NCI-H146 treated with DMSO at 0.1 percent for 48 hours (cell line): ENCODE measurements around the gene ARHGAP22.

Experiments used
- DNase-seq: peaks from one replicate; lab custom pipeline; 2025; ENCODE audit not compliant: unreplicated experiment; lab: John Stamatoyannopoulos, UW

ARHGAP22 gene

GRCh38 chr10:48589266-48589665 is 15.6 kb downstream of the ARHGAP22 start:
- no peak for DNase-seq

- no peak for DNase-seq
Observed at GRCh38 chr10:48587819-48588218, 17.1 kb downstream of the ARHGAP22 start.

- no peak for DNase-seq
Observed at GRCh38 chr10:48587101-48587500, 17.8 kb downstream of the ARHGAP22 start.

GRCh38 chr10:48582970-48583369 is 21.9 kb downstream of the ARHGAP22 start:
- DNase-seq = no peak

GRCh38 chr10:48580236-48580635 is 24.6 kb downstream of the ARHGAP22 start:
- no peak for DNase-seq

- no peak for DNase-seq
Observed at GRCh38 chr10:48579251-48579960, 25.5 kb downstream of the ARHGAP22 start.

- DNase-seq = no peak
Observed at GRCh38 chr10:48577158-48577557, 27.7 kb downstream of the ARHGAP22 start.

GRCh38 chr10:48576501-48576900 is 28.4 kb downstream of the ARHGAP22 start:
- DNase-seq = no peak

- DNase-seq = no peak
Observed at GRCh38 chr10:48575901-48576300, 29.0 kb downstream of the ARHGAP22 start.

GRCh38 chr10:48574817-48575380 is 30.0 kb downstream of the ARHGAP22 start:
- no peak for DNase-seq

- DNase-seq = no peak
Observed at GRCh38 chr10:48574322-48574796, 30.5 kb downstream of the ARHGAP22 start.

- DNase-seq = no peak
Observed at GRCh38 chr10:48573045-48573444, 31.8 kb downstream of the ARHGAP22 start.

- no peak for DNase-seq
Observed at GRCh38 chr10:48572414-48572813, 32.5 kb downstream of the ARHGAP22 start.

- no peak for DNase-seq
Observed at GRCh38 chr10:48568546-48568945, 36.3 kb downstream of the ARHGAP22 start.

- no peak for DNase-seq
Observed at GRCh38 chr10:48568131-48568530, 36.7 kb downstream of the ARHGAP22 start.

GRCh38 chr10:48567346-48567745 is 37.5 kb downstream of the ARHGAP22 start:
- no peak for DNase-seq

- DNase-seq = no peak
Observed at GRCh38 chr10:48564466-48565160, 40.3 kb downstream of the ARHGAP22 start.

- no peak for DNase-seq
Observed at GRCh38 chr10:48557511-48558123, 47.3 kb downstream of the ARHGAP22 start.

- no peak for DNase-seq
Observed at GRCh38 chr10:48556713-48557112, 48.2 kb downstream of the ARHGAP22 start.

GRCh38 chr10:48556065-48556464 is 48.8 kb downstream of the ARHGAP22 start:
- no peak for DNase-seq

- DNase-seq = no peak
Observed at GRCh38 chr10:48555310-48556042, 49.4 kb downstream of the ARHGAP22 start.
